ENCODE measurements around the gene SFXN4.

- no peak for TF ChIP-seq POLR2AphosphoS5 (IDR thresholded peaks at IDR 0.05; ENCODE audit: borderline replicate concordance, low read depth, low read length)
- TF ChIP-seq EZH2 (IDR thresholded peaks at IDR 0.05), result no peak
- TF ChIP-seq FOXP2 (optimal IDR thresholded peaks at IDR 0.05; ENCODE audit: control extremely low read depth, extremely low read length, insufficient read depth), result no peak
These were observed 10.7 kb upstream of the SFXN4 start for GRCh38 chr10:119176166-119176565.

Measured in SK-N-MC (cell line).